CD1c-positive myeloid dendritic cell (primary cell): ENCODE data around the gene ANKS6.
"Not testable (repeated sequence)": the region's sequence is repeated elsewhere in the genome, so short reads cannot be mapped to it uniquely, and the experiment has no call there.

Source experiments
- DNase-seq: peaks from one replicate; pipeline ENCODE4 v3.0.0-alpha.2; 2016; ENCODE audit errors: extremely low spot score

The ANKS6 gene

DNA sequence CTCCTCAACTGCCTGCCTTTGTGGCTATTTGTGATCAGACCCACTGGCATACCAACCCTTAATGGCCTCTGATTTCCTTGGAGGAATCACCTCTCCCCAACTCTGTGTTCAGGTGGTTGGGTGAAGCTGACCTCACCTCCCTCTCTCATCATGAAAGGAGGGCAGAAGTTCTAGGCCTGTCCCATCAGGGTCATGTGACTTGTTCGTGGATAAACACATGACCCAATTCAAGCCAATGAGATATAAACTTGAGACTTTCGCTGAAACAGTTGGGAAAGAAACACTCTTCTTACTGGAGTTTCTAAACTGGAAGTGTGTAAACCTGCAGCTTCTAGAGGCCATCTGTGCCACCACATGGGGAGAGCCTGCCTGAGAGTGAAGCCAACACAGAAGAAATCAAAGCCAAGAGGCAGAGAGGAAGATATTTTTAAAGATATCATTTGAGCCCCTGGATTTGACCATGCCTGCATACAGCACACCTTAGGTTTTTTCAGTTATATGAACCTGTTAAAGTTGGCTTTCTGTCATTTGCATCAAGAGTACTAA is 93.4 kb downstream of the ANKS6 start:
- no peak for DNase-seq

- DNase-seq: no peak
Measured at GRCh38 chr9:98702340-98702739, 94.0 kb downstream of the ANKS6 start.

DNA sequence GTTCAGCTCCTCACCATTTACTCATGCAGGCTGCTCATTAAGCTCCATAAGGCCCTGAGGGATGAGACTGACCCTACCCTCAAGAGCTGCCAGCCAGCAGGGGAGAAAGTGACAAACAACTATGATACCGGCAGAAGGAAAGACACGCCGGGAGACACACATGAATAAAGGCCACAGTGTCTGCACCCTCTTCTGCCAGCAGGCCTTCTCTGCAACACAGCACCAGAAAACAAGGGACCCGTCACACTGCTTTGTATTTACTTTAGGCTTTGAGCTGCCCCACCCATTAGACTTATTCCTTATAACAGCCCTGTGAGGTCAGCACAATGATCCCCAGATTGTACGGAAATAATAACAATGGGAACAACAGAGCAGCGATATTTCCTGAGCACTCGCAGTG is 94.8 kb downstream of the ANKS6 start:
- DNase-seq: no peak

DNA sequence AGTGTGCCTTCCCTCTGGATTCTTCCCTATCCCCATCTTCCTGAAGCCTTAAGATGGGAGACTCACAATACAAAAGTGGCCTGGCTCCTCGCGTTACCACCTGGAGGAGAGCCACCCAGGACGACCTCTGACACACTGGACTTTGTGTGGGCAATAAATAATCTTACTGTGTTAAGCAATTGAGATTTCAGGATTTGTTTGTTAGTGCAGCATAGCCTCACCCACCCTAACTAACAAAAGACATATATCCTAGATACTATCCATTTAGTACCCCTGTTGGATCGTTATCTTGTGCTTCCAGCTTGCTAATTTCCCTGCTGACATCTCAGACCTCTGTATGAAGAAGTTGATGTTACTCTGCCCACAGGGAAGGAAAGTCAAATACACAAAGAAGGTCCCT is 95.6 kb downstream of the ANKS6 start:
- DNase-seq: no peak

DNA sequence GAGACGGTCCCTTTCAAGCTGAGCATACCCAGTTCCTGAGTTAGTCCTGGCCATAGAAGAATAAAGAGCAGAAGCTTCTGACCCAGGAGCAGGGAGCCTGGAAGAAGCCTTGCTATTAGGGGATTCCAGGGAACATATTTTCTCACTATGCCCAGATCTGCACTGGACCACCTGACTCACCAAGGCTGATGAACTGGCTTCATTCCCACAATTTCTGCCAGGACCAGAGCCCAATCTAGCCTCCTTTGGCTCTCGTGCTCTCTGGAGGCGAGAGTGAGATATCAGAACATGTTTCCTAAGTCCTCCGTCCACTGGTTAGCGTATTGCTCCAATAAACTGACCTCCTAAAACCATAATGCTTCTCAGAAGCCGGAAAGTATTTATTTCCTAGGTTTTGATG is 97.5 kb downstream of the ANKS6 start:
- DNase-seq: no peak

GRCh38 chr9:98694943-98695342 is 101.4 kb downstream of the ANKS6 start:
- no peak for DNase-seq

DNA sequence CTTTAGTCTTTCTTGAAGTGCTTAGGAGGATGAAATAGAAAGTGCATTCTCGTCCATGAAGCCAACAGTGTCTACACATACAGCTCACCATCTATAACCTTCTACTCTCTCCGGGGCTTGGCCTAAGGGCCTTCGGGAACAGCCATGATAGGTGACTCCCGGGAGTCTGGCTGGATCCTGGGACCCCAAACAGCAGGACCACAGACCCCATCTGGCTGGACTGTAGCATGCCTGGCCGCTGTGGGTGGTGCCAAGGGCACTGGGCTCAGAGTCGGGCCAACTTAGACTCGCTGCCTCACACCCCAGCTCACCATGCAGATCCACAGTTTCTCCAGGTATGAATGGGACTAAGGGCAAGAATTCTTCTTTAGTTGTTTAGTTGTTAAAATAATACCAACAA is 104.0 kb downstream of the ANKS6 start:
- DNase-seq: no peak

DNA sequence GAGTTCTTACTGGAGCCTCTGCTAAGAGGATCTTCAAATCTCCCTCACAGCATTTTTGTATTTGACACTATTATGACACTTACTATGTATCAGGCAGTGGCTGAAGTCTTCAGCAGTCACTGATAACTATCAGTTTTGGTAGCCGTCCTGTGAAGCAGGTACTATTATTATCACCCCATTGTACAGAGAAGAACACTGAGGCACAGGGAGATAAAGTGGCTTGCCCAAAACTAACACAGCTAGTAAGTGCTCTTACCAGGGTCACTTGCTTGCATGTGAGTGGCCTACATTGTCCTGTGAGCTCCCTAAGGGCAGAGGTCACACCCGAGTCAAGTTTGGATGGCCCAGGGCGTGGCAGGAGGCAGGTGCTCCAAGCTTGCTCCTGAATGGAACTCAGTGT is 104.5 kb downstream of the ANKS6 start:
- no peak for DNase-seq

GRCh38 chr9:98690686-98691085 is 105.7 kb downstream of the ANKS6 start:
- DNase-seq: no peak

- DNase-seq: no peak
Measured at GRCh38 chr9:98688710-98689495, 107.5 kb downstream of the ANKS6 start.

DNA sequence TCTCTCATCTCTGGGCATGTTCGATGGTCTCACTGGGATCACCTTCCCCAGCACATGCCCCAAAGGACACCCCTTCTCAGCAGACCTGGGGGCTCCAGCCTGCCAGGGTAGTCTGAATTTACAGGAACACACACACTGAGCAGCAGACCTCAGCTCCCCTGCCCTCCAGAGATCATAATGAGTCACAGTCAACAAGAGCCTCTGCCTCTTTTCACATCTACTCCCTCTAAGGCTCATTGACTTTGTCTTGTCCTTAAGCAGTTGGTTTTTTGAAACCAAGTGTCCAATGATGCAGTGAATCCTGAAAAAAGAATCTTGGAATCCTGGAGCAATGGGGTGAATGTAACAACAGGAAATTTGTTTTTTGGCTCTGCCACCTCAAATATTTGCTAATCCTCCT is 108.4 kb downstream of the ANKS6 start:
- DNase-seq: no peak

DNA sequence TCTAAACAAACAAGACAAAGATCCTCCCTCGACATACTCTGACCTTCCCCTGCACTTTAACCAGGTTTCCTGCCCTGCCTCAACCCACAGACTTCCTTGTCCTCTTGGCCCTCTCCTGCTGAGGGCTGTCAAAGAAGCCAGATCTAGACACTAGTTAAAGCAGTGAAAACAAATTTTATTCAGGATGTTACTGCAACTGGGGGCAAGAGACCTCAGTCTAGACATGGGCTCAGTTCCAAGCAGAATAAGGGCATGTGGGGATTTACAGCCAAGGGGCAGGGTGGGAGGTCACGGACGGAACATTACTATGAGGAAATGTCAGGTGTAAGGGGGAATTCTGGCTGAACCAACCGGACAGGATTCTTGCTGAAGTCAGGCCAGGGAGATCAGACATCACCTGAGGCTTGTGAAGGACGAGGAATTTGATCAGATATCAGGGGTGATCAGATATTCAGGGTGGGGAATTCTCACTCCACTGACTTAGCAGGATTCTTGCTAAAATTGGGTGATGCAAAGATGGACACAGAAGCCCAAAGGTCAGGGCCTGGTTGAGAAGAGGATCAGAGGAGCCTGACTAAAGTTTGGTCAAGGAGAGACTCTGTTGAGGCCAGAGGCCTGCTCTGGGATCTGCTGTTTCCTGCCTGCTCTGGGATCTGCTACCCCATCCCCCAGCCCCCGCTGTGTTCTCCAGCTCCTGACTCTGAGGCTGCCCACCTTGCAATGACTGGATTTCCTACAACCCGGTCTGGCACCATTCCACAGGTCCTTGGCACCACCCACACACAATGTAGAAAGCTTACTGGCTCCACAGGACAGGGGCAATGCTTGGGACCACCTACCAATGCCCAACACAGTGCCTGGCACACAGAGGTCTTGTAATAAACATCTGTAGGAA is 109.1 kb downstream of the ANKS6 start:
- DNase-seq: no peak

- not testable (repeated sequence) for DNase-seq
Measured at GRCh38 chr9:98684816-98685215, 111.5 kb downstream of the ANKS6 start.
